NCI-H2029 treated with DMSO at 0.1 percent for 48 hours (cell line): ENCODE measurements around the gene ATG16L1.

Experiments
- DNase-seq: peaks from one replicate; lab custom pipeline; 2025; lab: John Stamatoyannopoulos, UW

Gene ATG16L1

DNA sequence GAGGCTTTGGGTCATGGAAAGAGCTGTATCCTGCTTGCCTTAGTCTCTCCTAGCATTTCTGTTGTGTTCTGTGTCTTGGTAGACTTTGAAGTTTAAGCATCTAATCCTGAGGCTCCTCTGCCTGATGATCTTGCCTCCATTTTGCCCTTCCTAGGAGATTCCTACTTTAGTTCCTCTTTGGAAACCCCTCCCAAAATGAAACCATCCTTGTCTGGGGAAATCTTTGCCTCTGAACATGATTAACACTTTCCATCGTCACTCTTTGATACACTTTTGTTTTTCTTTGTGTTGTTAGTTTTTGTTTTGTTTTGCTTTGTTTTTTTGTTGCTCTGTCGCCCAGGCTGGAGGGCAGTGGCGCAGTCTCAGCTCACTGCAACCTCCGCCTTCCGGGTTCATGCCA, 9.2 kb downstream of the ATG16L1 start:
- no peak for DNase-seq

DNA sequence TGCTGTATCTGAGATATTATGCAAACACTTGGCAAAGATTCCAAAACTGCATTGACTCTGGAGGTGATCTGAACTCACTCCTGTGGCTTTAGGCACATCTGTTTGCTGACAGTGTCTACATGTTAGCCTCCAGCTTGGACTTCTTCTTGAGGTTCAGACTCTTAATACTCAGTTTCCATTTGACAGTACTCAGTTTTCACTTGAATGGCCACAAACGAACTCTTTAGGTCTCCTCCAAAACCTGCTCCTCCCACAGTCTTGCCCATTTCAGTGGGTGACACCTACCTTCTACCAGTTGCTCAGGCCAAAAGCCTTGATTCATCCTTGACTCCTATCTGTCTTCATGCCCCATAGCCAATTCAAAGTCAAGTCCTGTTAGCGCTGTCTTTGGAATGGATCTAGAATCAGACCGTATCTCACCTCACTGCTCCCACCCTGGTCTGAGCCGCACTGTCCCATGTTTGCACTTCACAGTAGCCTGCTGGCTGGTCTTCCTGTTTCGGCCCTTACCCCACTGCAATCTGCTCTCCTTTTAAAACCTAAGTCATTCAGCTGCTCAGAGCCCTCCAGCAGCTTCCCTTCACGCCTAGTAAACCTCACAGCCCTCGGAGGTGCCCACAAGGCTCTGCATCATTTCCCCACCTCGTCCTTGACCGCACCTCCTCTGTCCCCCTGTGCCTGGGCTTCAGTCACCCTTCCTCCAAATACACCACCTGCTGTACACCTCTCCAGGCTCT, 10.5 kb downstream of the ATG16L1 start:
- DNase-seq, result no peak

DNA sequence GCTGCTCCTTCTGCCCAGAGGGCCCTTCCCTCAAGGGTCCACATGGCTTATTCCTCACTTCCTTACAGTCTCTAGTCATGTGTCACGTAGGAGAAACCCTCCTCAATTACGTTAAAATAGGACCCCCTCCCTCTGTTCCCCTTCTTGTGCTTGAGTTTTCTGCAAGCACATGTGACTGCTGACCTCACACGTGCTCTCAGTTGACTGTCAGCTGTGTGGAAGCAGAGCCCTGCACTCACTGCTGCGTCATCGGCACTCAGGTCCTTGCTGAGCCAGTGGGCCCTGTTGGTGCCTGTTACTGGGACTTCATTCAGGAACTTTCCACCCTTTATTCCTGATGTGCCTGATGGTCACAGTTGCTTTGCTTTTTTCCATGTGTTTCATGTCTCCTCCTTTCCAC, 11.1 kb downstream of the ATG16L1 start:
- DNase-seq, result no peak

DNA sequence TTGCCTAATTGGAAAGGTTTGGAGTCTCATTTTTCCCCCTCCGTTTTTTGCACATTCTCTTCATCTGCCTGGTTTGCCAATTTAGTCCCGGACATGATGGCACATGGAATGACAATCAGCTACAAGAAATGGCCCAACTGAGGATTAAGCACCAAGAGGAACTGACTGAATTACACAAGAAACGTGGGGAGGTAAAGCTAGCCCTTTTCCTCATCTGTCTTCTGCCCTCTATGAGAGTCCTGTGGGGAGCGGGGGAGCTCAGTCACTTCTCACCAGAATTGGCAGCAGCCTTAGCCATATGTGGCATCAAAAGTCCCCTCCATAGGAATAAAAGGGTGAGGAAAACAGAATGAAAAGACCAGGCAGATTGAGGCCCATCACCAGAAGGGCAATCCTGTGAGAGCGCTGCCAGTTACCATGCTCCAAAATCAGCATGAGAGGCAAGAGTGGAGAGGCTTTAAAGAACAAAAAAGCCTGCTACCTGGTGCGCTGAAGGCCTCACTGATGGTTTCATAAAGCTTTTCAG, 11.6 kb downstream of the ATG16L1 start:
- no peak for DNase-seq

DNA sequence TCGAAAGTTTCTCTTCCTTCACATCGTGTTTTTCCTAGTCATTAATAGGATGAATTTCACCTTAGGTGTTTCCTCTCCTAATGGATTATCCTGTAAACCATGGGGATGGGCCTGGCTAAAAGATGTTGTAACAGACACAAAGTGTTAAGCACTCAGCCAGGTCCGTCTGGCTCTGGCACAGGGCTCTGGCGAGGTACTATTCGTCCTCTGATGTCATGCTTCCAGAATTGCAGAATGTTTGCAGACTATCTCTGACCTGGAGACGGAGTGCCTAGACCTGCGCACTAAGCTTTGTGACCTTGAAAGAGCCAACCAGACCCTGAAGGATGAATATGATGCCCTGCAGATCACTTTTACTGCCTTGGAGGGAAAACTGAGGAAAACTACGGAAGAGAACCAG, 13.2 kb downstream of the ATG16L1 start:
- no peak for DNase-seq

DNA sequence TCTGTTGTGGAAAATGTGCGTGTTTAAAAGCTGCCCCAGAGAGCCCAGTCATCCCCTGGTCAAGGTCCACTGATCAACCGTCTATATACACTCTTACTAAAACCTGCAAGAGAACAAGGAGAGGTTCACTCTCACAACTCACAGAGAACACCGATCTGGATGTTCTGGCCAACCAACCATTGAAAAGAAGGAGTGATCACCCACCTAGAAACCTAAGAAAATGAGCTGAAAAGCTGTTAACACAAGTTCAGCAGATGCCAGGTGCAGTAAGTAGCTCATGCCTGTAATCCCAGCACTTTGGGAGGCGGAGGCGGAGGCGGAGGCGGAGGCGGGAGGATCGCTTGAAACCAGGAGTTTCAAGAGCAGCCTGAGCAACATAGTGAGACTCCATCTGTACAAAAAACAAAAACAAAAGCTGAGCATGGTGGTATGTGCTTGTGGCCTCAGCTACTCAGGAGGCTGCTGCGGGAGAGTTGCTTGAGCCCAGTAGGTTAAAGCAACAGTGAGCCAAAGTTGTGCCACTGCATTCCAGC, 14.5 kb downstream of the ATG16L1 start:
- no peak for DNase-seq

DNA sequence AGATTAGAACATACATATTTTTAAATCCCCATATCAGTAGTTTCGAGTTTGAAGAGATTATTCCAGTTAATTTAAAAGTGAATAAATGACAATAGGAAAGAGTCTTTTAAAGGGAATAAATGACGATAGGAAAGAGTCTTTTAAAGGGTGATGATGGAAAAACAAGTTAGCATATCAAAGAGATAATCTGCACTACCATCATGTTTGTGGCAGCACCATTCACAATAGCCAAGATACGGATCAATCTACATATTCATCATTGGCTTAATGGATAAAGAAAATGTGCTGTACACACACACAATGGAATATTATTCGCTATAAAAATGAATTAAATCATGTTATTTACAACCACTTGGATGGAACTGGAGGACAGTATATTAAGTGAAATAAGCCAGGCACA, 15.0 kb downstream of the ATG16L1 start:
- DNase-seq, result no peak

DNA sequence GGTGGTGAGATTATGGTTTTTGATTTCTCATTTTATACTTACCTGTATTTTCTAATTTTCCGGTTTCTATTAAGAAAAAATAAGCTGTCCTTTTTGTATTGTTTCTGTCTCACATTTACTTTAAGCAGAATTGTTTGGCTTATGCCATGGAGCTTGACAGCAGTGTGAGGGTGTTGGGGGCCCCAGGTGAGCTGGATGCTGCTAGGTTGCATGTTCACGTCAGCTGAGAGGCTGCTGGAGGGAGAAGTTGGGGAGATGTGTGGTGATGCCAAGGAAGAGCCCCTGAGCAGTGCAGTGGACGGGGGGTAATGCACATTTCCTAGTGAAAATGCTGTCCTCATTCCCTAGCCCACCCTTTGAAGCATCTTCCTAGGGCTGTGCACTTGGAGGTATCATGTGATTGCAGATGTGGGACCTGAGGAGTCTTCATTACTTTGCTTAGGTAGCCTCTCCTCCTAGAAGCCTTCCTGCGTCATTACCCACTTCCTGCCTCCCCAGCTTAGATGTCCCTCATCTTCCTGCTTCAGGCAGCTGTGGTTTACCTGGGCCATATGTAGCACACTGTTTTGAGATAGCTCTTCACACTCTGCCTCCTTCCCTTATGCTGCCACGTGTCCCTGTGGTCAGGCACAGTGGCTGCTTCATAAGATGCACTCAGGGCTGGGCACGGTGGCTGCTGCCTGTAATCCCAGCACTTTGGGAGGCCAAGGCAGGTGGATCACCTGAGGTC, 16.2 kb downstream of the ATG16L1 start:
- no peak for DNase-seq

DNA sequence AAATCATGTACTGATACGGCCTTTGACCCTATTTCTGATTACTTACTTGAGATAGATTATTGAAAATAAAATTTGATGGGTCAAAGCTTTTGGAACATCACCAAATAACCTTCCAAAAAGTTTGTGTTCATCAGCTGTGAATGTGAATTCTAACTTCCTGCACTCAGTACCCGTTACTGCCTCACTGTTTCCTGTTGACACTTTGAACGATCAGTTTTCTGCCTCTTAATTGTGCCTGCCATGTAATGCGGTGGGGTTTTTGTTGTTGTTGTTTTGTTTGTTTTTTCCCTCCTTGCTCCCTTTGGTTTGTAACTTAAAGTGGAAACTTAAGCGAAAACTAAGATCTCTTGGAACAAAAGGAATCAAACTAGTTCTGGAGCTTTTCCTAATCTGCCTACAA, 18.9 kb downstream of the ATG16L1 start:
- DNase-seq, result no peak

DNA sequence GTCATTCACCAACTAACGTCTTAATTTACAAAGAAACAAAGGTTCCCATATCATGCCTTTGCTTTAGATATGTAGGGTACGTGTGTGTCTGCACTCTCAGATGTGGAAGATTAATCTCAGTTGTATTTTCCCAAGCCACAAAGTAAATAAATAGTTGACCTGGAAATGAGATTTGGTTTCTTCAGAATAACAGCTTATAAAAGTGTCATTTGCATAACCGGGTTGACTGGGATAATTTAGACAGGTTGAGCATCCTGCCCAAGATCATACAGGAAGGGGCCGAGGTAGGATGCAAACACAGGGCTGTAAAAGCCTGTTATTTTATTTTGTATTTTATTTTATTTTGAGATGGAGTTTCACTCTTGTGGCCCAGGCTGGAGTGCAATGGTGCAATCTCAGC, 19.5 kb downstream of the ATG16L1 start:
- DNase-seq, result no peak

DNA sequence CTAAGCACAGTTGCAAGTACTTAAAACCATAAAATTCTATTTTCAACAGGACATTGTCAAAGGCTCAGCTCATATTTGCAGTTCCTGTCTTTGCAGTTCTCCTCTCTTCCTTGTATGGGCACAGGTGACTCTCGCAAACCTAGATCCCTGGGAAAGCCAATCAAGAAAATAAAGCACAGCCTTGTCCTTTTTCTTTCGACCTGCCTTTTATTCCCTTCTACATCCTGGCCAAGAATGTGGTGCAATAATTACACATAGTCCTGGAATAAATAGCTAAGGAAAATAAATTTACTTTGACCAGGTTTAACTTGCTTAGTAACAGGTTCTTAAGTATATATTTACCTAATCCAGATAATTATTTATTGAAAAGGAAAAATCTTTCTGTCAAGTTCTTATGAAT, 20.2 kb downstream of the ATG16L1 start:
- no peak for DNase-seq

DNA sequence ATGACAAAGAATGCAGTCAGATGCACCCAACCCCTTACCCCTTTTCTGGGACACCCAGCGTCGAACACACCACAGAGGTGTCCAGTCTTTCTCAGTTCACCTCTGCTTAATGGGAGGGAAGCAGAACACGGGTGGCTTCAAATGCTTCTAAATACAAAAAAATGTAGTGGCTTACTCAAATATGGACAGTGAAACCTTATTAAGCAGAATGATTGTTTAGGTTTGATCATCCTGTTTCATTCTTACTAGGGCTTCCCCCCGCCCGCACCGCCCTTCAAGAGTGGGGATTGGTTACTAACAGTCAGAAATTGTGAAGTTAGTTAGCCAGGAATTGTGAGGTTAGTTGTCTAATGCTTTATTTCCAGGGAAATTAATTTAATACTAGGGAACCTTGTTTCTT, 21.6 kb downstream of the ATG16L1 start:
- DNase-seq, result no peak

DNA sequence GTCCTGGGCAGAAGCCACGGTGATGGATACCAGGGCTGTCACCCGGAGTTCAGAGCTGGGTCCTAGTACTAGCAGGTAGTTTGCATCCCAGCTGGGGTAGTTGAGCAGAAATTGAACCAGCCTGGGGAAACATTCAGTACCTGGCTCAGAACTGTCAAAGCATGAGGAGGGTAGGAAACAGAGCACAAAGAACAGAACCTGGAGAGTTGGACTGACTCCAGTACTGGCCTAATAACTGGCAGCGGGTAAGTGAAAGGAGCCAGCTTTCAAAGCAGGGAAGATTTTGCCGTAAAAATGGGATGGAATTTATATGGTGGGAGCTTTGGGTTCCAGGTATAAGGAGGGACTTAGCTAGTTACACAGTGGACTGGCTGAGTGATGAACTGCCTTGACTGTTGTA, 23.8 kb downstream of the ATG16L1 start:
- no peak for DNase-seq

DNA sequence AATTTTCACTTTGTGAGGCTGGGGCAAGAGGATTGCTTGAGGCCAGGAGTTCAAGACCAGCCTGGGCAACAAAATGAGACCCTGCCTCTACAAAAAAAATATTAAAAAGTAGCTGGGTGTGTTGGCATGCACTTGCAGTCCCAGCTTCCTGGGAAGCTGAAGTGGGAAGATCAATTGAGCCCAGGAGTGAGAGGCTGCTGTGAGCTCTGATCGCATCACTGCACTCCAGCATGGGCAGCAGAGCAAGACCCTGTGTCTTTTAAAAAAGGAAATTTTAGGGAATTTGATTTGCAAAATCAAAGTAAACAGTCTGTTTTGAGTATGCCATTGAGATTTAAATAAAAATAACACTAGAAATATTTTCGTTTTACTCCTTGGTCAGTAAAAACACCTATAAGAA, 27.4 kb downstream of the ATG16L1 start:
- no peak for DNase-seq

DNA sequence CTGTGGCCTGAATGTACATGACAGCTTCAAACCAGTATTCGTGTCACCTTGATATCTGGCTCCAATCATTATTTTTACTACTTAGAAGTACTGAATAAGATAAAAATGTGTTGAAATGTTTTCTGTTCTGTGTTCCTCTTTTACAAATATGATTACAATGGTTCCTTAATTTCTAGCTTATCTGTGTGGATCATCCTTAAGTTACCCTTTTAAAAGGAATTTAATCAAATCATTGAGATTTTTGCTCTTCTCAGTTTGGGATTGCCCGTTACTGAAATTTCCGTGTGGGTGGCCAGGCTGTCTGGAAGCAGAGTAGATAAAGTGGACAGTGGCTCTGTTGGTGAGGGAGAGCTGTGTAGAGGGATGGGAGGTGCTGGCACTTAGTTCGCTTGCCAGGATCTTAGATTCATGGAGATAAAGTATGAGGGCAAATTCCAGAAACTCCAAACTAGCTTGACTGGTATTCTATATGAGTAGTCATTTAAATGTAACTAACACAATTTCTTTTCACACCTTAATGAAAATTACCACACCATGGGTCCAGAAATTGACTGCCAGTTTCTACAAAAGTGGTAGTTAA, 28.7 kb downstream of the ATG16L1 start:
- DNase-seq, result no peak

DNA sequence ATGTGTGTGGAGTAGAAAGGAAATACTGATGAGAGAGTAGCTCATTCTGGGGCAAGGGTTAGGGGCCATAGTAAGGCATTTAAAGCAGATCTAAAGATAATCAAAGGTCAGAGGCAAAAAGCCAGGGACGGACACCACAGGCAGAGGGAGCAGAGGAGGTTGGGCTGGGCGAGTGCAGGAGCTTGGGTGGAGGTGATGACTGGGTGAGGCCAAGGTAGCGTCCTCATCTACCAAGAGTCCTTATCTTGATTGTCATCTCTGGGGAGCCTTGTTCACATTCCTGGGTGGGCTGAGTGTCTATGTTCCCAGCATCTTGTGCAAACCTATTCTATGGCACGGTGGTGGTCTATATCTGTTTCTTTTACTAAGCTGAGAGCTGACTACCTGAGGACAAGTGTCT, 30.1 kb downstream of the ATG16L1 start:
- no peak for DNase-seq

DNA sequence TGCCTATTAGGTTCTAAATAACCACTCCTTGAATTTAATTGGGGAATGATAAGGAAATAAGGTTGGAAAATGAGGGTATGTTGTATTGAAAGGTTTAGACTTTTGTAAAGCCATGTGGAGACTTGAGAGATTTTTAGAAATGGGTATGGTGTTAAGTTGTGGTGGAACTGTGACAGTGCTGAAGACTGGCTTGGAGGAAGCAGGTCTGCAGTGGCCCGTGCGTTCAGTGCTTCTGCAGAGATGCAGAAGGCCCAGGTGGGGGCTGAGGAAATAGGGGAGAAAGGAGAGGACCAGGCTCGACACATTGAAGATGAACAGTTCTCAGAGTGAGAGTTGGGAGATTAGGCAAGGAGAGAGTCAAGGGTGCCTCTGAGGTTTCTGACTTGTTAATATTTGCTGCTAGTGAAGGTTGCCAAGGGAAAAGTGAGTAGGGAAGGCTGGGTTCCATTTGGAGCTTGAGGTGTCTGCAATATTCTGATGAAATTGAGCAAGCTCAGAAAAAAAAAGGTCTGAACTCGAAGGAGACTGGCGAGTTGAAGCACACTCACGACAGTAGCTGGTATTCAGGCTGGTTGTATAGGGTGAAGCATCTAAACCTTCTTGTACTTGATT, 30.6 kb downstream of the ATG16L1 start:
- DNase-seq, result no peak

DNA sequence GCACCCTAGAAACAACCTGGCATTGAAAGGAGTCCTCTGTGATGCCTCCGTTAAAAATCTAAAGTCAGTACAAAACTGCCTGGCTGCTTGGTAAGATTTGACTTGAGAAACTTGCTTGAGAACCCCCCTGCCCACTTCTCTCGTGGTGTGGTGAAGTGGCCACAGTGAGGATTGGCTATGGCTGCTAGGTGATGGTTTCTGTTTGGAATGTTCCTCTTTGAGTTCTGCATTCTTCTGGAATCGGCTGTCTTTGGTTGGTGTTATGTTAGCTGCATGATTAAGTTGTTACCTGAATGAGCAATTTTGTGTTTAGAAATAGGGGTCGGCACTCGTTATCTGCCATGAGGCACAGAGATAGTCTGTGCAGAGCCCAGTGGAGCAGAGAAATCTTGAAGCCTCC, 34.4 kb downstream of the ATG16L1 start:
- no peak for DNase-seq

DNA sequence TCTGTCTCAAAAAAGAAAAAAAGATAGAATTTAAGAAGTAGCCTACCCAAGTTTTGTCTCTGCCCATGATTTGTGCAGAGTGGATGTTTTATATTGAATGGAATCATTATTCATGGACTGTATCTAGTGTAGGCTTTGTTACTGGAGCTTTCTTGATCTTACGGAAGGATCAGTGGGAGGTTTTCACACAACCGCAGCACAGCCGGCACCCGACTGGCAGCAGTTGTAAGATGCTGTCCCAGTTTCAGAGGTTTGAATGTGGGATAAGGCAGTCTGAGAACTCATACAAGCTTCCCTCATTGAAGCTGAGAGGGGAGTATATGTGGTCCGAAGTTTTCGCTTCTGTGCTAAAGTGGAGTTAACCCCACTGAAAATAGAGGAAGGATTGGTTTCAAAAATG, 36.4 kb downstream of the ATG16L1 start:
- DNase-seq, result no peak

DNA sequence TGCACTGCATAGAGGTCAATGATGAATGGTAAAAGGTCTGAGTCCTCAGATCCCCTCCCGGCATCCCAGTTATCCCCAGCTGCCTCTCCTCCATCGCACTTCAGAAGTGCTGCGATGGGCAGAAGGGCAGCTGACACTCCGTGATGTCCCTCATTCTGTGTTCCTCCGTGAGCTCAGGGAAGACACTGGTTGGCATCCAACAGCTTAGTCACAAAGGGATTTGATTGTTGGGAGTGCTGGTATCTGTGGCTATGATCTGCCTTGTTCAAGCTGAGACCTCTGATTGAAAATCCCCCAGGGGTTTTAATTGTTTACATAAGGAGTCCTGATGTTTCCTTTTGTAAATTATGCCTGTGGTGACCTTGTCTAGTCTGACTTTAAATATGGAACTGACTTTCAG, 37.2 kb downstream of the ATG16L1 start:
- no peak for DNase-seq

DNA sequence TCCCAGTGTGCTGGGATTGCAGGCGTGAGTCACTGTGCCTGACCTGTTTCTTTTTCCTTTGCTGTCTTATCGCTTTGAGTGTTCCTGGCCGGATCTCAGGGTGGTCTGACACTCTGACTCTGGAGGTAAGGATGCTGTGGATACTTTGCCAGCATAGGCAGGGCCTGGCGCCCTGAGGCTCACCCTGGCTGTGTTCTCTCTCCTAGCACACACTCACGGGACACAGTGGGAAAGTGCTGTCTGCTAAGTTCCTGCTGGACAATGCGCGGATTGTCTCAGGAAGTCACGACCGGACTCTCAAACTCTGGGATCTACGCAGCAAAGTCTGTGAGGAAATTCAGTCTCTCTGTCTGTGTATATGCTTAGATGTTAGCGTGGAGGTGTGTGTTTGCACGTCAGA, 38.2 kb downstream of the ATG16L1 start:
- DNase-seq, result no peak

DNA sequence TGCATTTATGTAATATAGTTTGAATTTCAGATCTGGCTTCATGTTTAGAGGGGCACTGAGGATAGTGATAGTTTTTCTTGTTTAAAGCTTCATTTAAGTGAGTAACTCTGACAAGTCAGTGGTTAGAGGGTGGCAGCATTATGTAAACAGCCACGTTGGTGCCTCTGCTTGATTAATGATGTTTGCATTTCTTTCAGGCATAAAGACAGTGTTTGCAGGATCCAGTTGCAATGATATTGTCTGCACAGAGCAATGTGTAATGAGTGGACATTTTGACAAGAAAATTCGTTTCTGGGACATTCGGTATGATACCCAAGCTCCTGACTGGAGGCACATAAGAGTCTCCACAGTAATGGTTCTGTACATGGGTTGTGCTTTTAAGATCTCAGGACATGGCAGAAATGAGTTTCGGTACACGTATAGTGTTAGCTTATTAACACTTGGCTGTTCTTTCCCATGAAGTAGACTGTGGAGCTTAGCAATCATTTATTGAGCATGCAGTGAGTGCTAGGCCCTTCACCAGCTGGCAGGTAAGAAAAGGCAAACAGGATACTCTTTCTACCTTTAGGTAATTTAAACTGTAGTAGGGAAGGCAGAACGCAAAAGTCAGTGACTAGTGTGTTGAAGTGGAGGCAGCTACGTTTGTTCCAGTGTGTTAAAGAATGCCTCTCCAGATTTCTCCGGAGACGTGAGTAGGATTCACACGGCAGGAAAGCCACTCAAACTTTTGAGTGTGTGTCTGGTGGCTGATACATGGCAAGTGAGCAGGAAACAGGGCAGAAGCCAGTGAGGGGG, 38.8 kb downstream of the ATG16L1 start:
- DNase-seq, result peak; percentile 32
